ENCODE data around the gene NMNAT3. TPM values are rescaled to one million over a fixed set of nuclear protein-coding genes. Genes with fewer than 3 reads are reported as not detected.

The NMNAT3 gene
- polyA plus RNA-seq, 2 of the 4 experiments (the other 2 are of a cell fraction), result 1.2 to 2.9 TPM

DNA sequence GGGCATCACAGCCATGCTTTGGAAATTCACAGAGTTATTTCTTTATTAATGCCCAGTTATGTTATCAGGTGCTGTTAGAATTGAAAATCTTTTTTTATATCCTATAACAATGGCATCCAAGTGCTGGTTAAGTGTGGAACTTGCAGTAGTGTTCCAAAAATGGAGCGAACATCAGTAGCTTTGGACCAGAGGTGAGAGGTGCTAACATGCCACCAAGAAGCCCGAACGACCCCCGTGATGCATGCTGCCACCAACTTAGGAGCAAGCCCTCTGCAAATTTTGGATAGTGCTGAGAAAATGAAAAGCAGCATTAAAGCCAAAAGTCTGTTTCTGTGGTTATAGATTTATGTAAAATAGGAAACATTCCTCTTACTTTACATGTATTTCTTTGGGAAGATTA is 163.0 kb downstream of the NMNAT3 start:
- CTCF ChIA-PET, result no interaction called here
- H3K4me2 ChIP-seq, result no peak overlapping the region
- POLR2A ChIA-PET, result no interaction called here
- H3K27ac ChIP-seq, result no peak overlapping the region
- DNase-seq (ENCODE audit: low read depth in 1 of 2, low spot score in 1 of 2), result no peak
- 63% methylated on average over 4 of the region's 4 CpGs for WGBS (ENCODE audit: missing lambda C conversion rate)
- H3K9me3 ChIP-seq, result no peaks in the 10 kb centered on the region
- TF ChIP-seq, protein P1, sequence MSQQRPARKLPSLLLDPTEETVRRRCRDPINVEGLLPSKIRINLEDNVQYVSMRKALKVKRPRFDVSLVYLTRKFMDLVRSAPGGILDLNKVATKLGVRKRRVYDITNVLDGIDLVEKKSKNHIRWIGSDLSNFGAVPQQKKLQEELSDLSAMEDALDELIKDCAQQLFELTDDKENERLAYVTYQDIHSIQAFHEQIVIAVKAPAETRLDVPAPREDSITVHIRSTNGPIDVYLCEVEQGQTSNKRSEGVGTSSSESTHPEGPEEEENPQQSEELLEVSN (IDR thresholded peaks at IDR 0.05; ENCODE audit: borderline replicate concordance, low read depth), result no peak
- no peak for TF ChIP-seq TP53 (CRISPR knock-in tag; IDR thresholded peaks at IDR 0.05)
- TF ChIP-seq CBX2 (IDR thresholded peaks at IDR 0.05; ENCODE audit: borderline replicate concordance, low read depth), result no peak
- TF ChIP-seq CEBPB (IDR thresholded peaks at IDR 0.05), result no peak
- TF ChIP-seq PHF8 (IDR thresholded peaks at IDR 0.05; ENCODE audit: borderline replicate concordance, low read depth), result no peak
- TF ChIP-seq ZFP36 (IDR thresholded peaks at IDR 0.05; ENCODE audit: borderline replicate concordance, partially characterized antibody), result no peak
- TF ChIP-seq EHF (CRISPR knock-in tag; IDR thresholded peaks at IDR 0.05), result no peak
- no peak for TF ChIP-seq EP300 (IDR thresholded peaks at IDR 0.05)
- no peak for TF ChIP-seq ZNF302 (CRISPR knock-in tag; IDR thresholded peaks at IDR 0.05)
- TF ChIP-seq, protein P2, sequence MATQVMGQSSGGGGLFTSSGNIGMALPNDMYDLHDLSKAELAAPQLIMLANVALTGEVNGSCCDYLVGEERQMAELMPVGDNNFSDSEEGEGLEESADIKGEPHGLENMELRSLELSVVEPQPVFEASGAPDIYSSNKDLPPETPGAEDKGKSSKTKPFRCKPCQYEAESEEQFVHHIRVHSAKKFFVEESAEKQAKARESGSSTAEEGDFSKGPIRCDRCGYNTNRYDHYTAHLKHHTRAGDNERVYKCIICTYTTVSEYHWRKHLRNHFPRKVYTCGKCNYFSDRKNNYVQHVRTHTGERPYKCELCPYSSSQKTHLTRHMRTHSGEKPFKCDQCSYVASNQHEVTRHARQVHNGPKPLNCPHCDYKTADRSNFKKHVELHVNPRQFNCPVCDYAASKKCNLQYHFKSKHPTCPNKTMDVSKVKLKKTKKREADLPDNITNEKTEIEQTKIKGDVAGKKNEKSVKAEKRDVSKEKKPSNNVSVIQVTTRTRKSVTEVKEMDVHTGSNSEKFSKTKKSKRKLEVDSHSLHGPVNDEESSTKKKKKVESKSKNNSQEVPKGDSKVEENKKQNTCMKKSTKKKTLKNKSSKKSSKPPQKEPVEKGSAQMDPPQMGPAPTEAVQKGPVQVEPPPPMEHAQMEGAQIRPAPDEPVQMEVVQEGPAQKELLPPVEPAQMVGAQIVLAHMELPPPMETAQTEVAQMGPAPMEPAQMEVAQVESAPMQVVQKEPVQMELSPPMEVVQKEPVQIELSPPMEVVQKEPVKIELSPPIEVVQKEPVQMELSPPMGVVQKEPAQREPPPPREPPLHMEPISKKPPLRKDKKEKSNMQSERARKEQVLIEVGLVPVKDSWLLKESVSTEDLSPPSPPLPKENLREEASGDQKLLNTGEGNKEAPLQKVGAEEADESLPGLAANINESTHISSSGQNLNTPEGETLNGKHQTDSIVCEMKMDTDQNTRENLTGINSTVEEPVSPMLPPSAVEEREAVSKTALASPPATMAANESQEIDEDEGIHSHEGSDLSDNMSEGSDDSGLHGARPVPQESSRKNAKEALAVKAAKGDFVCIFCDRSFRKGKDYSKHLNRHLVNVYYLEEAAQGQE (IDR thresholded peaks at IDR 0.05), result no peak
- TF ChIP-seq HEYL (CRISPR knock-in tag; IDR thresholded peaks at IDR 0.05), result no peak
- no peak for TF ChIP-seq MAZ (IDR thresholded peaks at IDR 0.05; ENCODE audit: borderline replicate concordance, low read depth, low read length)
- TF ChIP-seq, protein P3, sequence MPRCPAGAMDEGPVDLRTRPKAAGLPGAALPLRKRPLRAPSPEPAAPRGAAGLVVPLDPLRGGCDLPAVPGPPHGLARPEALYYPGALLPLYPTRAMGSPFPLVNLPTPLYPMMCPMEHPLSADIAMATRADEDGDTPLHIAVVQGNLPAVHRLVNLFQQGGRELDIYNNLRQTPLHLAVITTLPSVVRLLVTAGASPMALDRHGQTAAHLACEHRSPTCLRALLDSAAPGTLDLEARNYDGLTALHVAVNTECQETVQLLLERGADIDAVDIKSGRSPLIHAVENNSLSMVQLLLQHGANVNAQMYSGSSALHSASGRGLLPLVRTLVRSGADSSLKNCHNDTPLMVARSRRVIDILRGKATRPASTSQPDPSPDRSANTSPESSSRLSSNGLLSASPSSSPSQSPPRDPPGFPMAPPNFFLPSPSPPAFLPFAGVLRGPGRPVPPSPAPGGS (IDR thresholded peaks at IDR 0.05), result no peak
- TF ChIP-seq RFX5 (IDR thresholded peaks at IDR 0.05), result no peak
- TF ChIP-seq, protein P4, sequence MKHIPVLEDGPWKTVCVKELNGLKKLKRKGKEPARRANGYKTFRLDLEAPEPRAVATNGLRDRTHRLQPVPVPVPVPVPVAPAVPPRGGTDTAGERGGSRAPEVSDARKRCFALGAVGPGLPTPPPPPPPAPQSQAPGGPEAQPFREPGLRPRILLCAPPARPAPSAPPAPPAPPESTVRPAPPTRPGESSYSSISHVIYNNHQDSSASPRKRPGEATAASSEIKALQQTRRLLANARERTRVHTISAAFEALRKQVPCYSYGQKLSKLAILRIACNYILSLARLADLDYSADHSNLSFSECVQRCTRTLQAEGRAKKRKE (CRISPR knock-in tag; IDR thresholded peaks at IDR 0.05; ENCODE audit: low read depth), result no peak
- TF ChIP-seq ZSCAN20 (CRISPR knock-in tag; IDR thresholded peaks at IDR 0.05), result no peak
- TF ChIP-seq NFE2L2 (conservative IDR thresholded peaks at IDR 0.05; ENCODE audit: low read length), result no peak
- TF ChIP-seq POLR2AphosphoS2 (conservative IDR thresholded peaks at IDR 0.05; ENCODE audit: low read length), result no peak
- no peak for FAIRE-seq
- H3K4me3 ChIP-seq, result no peak overlapping the region
- H3K4me1 ChIP-seq, result no peaks in the 10 kb centered on the region
- ATAC-seq, result no peak

Small RNA genes lying within 50 kb of the gene (small RNA-seq; reads per million reads assigned to genes)
- 0 reads per million in 6 experiments for gene RN7SL724P

Other genes with a start within 250 kb of the NMNAT3 start
- gene RBP2, start 201.5 kb downstream of the NMNAT3 start, polyA plus RNA-seq (2011; rRNA removed), result not detected in 2 replicates
- not detected in 3 replicates for gene RBP2, start 201.5 kb downstream of the NMNAT3 start, polyA plus RNA-seq (2017; fragmentation: RNase III; extraction: RNeasy Plus Mini Kit Qiagen cat#74134 plus additional on column Dnase treatment)
- 4.3 and 8.2 TPM in 2 replicates for gene RBP1, start 138.2 kb downstream of the NMNAT3 start, polyA plus RNA-seq (2011; rRNA removed)
- gene RBP1, start 138.2 kb downstream of the NMNAT3 start, polyA plus RNA-seq (2017; fragmentation: RNase III; extraction: RNeasy Plus Mini Kit Qiagen cat#74134 plus additional on column Dnase treatment), result 9.1 to 17.8 TPM (median 16.7 TPM) in 3 replicates

All from A549 (cell line).